ENCODE measurements around the gene FNDC11. TPM values are rescaled to one million over a fixed set of nuclear protein-coding genes. Genes with fewer than 3 reads are reported as not detected.

The FNDC11 gene
- total and polyA plus RNA-seq, 10 donors: 0.33 to 2.0 (median 1.00) TPM

GRCh38 chr20:63590218-63591146, 36.5 kb downstream of the FNDC11 start:
- intact Hi-C loops (cut with DNase I; ENCODE audit: low total_unique reads): no loop called here
- Histone ChIP-seq H3K4me3 (no peak overlapping the region), H3K27me3 (replicated peaks in 1 of 7) (no peaks in the 10 kb centered on the region), H3K9me3 (no peaks in the 10 kb centered on the region), H3K4me1 (peaks cover 0 to 30% (median 12%) of the 10 kb centered on the region in 6 donors), H3K27ac (no peak overlapping the region), H3K36me3 (peaks cover 0 to 89% (median 63%) of the 10 kb centered on the region in 6 donors)
- 93 to 96% (median 95%) methylated on average over 34 to 52 of the region's 52 CpGs for WGBS, 5 donors
- TF ChIP-seq POLR2AphosphoS5 (IDR thresholded peaks at IDR 0.05) (peak in 1 of 3 donors; percentile 30), CTCF (IDR thresholded peaks at IDR 0.05 in 8 of 11, conservative IDR thresholded peaks at IDR 0.05 in 3 of 11) (no peak), POLR2A (IDR thresholded peaks at IDR 0.05) (no peak)
- no peak for DNase-seq

DNA sequence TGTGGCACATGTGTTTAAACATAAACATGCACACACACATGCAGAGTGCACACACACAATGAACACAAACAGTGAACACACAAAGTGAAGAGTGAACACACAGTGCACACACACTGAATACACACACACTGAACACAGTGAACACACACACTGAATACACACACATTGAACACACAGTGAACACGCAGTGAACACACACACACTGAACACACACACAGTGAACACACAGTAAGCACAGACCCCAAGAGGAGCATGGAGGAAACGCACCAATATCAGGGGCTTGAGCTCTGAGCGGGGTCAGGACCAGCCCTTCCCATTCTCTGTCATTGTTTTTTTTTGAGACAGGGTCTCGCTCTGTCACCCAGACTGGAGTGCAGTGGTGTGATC, 37.2 kb downstream of the FNDC11 start:
- no peaks in the 10 kb centered on the region for H3K27me3 ChIP-seq (replicated peaks in 1 of 7)
- TF ChIP-seq CTCF (IDR thresholded peaks at IDR 0.05 in 8 of 11, conservative IDR thresholded peaks at IDR 0.05 in 3 of 11): no peak
- no peak for TF ChIP-seq POLR2A (IDR thresholded peaks at IDR 0.05)
- no peak for TF ChIP-seq POLR2AphosphoS5 (IDR thresholded peaks at IDR 0.05)
- intact Hi-C loops (cut with DNase I; ENCODE audit: low total_unique reads): no loop called here
- peaks cover 0 to 96% (median 70%) of the 10 kb centered on the region in 6 donors for H3K36me3 ChIP-seq
- no peak overlapping the region for H3K27ac ChIP-seq
- 85 to 97% (median 95%) methylated on average over 4 of the region's 4 CpGs for WGBS, 5 donors
- H3K4me3 ChIP-seq: no peak overlapping the region
- no peaks in the 10 kb centered on the region for H3K9me3 ChIP-seq
- DNase-seq: no peak
- peaks cover 0 to 24% (median 11%) of the 10 kb centered on the region in 6 donors for H3K4me1 ChIP-seq

- TF ChIP-seq POLR2A (IDR thresholded peaks at IDR 0.05) (no peak), POLR2AphosphoS5 (IDR thresholded peaks at IDR 0.05) (no peak), CTCF (IDR thresholded peaks at IDR 0.05 in 8 of 11, conservative IDR thresholded peaks at IDR 0.05 in 3 of 11) (no peak)
- Histone ChIP-seq H3K36me3 (peaks cover 0 to 99% (median 77%) of the 10 kb centered on the region in 6 donors), H3K9me3 (no peaks in the 10 kb centered on the region), H3K4me3 (no peak overlapping the region), H3K4me1 (peaks cover 0 to 20% (median 11%) of the 10 kb centered on the region in 6 donors), H3K27ac (no peak overlapping the region), H3K27me3 (replicated peaks in 1 of 7) (no peaks in the 10 kb centered on the region)
- intact Hi-C loops (cut with DNase I; ENCODE audit: low total_unique reads): no loop called here
- no peak for DNase-seq
- WGBS, 5 donors: 93 to 98% (median 95%) methylated on average over 23 to 28 of the region's 28 CpGs
Observed at GRCh38 chr20:63591786-63592355, 37.9 kb downstream of the FNDC11 start.

DNA sequence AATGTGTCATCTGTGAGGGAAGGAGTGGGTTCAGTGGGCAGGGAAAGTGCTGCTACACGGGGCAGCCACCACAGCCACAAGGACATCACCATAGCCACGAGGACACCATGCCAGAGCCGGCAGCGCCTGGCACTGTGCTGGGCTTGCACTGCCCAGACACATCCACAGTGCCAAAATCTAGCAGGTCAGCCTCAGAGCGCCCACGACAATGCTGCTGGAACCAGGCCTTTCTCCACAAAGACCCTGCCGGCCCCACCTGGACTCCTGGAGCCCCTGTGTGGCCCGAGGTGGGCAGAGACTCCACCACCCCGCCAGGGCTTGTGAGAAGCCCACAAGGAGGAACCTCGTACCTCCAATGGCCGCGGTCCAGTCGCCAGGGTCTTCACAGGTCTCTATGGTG, 38.7 kb downstream of the FNDC11 start:
- Histone ChIP-seq H3K4me3 (no peak overlapping the region), H3K4me1 (peaks cover 0 to 12% (median 7%) of the 10 kb centered on the region in 6 donors), H3K36me3 (peaks cover 0 to 100% (median 79%) of the 10 kb centered on the region in 6 donors), H3K27ac (no peak overlapping the region), H3K9me3 (no peaks in the 10 kb centered on the region), H3K27me3 (replicated peaks in 1 of 7) (no peaks in the 10 kb centered on the region)
- TF ChIP-seq POLR2AphosphoS5 (IDR thresholded peaks at IDR 0.05): no peak
- no peak for TF ChIP-seq POLR2A (IDR thresholded peaks at IDR 0.05)
- TF ChIP-seq CTCF (IDR thresholded peaks at IDR 0.05 in 8 of 11, conservative IDR thresholded peaks at IDR 0.05 in 3 of 11): no peak
- no peak for DNase-seq
- 95 to 99% (median 97%) methylated on average over 8 to 13 of the region's 13 CpGs for WGBS, 5 donors
- intact Hi-C loops (cut with DNase I; ENCODE audit: low total_unique reads): no loop called here
